Skeletal muscle tissue (tissue), 4 donors: ENCODE measurements around the gene UGT1A5. TPM values are rescaled to one million over a fixed set of nuclear protein-coding genes. Genes with fewer than 3 reads are reported as not detected.

ENCODE experiments used
- H3K27ac ChIP-seq: one replicate; pipeline ENCODE4 v1.7.0; 2013; ENCODE audit warnings: mild to moderate bottlenecking, low read depth, low read length, inconsistent platforms
- H3K27me3 ChIP-seq, 3 donors: one replicate each; pipeline ENCODE4 v1.7.0; 2013; ENCODE audit warnings: low read length in 3 of 3; ENCODE audit not compliant: control insufficient read depth in 3 of 3, insufficient read depth in 3 of 3
- H3K36me3 ChIP-seq, 3 donors: one replicate each; pipeline ENCODE4 v1.7.0; 2013; ENCODE audit warnings: low read length in 3 of 3; ENCODE audit not compliant: control insufficient read depth in 3 of 3, insufficient read depth in 3 of 3
- H3K4me1 ChIP-seq, 3 donors: one replicate each; pipeline ENCODE4 v1.7.0; 2013; ENCODE audit warnings: low read length in 3 of 3, mild to moderate bottlenecking in 3 of 3; ENCODE audit not compliant: control insufficient read depth in 3 of 3, insufficient read depth in 3 of 3
- H3K4me3 ChIP-seq, 3 donors: one replicate each; pipeline ENCODE4 v1.7.0; 2013; ENCODE audit warnings: low read length in 3 of 3
- H3K9ac ChIP-seq, 3 donors: one replicate each; pipeline ENCODE4 v1.7.0; 2013; ENCODE audit warnings: low read length in 3 of 3, mild to moderate bottlenecking in 3 of 3, moderate library complexity in 2 of 3, low read depth in 1 of 3
- H3K9me3 ChIP-seq, 3 donors: one replicate each; pipeline ENCODE4 v1.7.0; 2013; ENCODE audit warnings: low read length in 3 of 3; ENCODE audit not compliant: control insufficient read depth in 3 of 3
- total RNA-seq: library from RNA; depleted of rRNA; stranded (reverse); fragments of >200 nt; gene quantifications from one replicate; pipeline ENCODE4 v1.2.3, GENCODE V29; 2014
- donor health status: Osteomylitis.

UGT1A5 gene
- total RNA-seq, 1 donor from 2014 or later, result not detected

GRCh38 chr2:233821709-233822100 is 109.0 kb downstream of the UGT1A5 start:
- Histone ChIP-seq H3K9me3 (peaks cover 0 to 2% (median 0%) of the 10 kb centered on the region in 3 donors), H3K4me1 (no peaks in the 10 kb centered on the region), H3K4me3 (no peak overlapping the region), H3K27me3 (peaks cover 0 to 5% (median 3%) of the 10 kb centered on the region in 3 donors), H3K27ac (no peak overlapping the region), H3K9ac (no peak overlapping the region), H3K36me3 (no peaks in the 10 kb centered on the region)

- Histone ChIP-seq H3K9ac (no peak overlapping the region), H3K4me3 (no peak overlapping the region), H3K27me3 (peaks cover 0 to 3% (median 3%) of the 10 kb centered on the region in 3 donors), H3K27ac (no peak overlapping the region), H3K36me3 (no peaks in the 10 kb centered on the region), H3K9me3 (peaks cover 0 to 4% (median 0%) of the 10 kb centered on the region in 3 donors), H3K4me1 (no peaks in the 10 kb centered on the region)
These were observed 109.5 kb downstream of the UGT1A5 start for GRCh38 chr2:233822101-233822771.

Other genes with a start within 250 kb of the UGT1A5 start
- 20.9 TPM for gene USP40, start 146.1 kb upstream of the UGT1A5 start, total RNA-seq
- gene UGT1A8, start 95.3 kb upstream of the UGT1A5 start, total RNA-seq, result not detected
- not detected for gene UGT1A10, start 76.5 kb upstream of the UGT1A5 start, total RNA-seq
- gene UGT1A9, start 41.0 kb upstream of the UGT1A5 start, total RNA-seq, result not detected
- gene UGT1A7, start 31.0 kb upstream of the UGT1A5 start, total RNA-seq, result not detected
- gene UGT1A6, start 20.0 kb upstream of the UGT1A5 start, total RNA-seq, result 0.52 TPM
- gene UGT1A4, start 5.8 kb downstream of the UGT1A5 start, total RNA-seq, result not detected
- not detected for gene UGT1A3, start 16.1 kb downstream of the UGT1A5 start, total RNA-seq
- not detected for gene UGT1A1, start 47.4 kb downstream of the UGT1A5 start, total RNA-seq
- gene MROH2A, start 65.4 kb downstream of the UGT1A5 start, total RNA-seq, result not detected
- gene HJURP, start 141.6 kb downstream of the UGT1A5 start, total RNA-seq, result 3.1 TPM
- gene TRPM8, start 204.5 kb downstream of the UGT1A5 start, total RNA-seq, result not detected